ENCODE measurements around the gene SYNDIG1. TPM values are rescaled to one million over a fixed set of nuclear protein-coding genes. Genes with fewer than 3 reads are reported as not detected.
"Not testable (repeated sequence)": the region's sequence is repeated elsewhere in the genome, so short reads cannot be mapped to it uniquely, and the experiment has no call there.

SYNDIG1 gene
- polyA plus RNA-seq, 4 donors: 0.90 to 2.0 (median 1.9) TPM; not detected in 1

GRCh38 chr20:24506146-24506545, 36.7 kb downstream of the SYNDIG1 start:
- no peak for DNase-seq
- WGBS, 3 donors: 61 to 79% (median 78%) methylated on average over 3 of the region's 3 CpGs
- no peaks in the 10 kb centered on the region for H3K4me1 ChIP-seq (ENCODE audit: control insufficient read depth in 3 of 3, insufficient read depth in 2 of 3, low read depth in 1 of 3, low read length in 2 of 3)
- FAIRE-seq: no peak
- H3K4me3 ChIP-seq (ENCODE audit: low read depth in 1 of 3, low read length in 3 of 3): no peak overlapping the region
- H3K9me3 ChIP-seq (ENCODE audit: control insufficient read depth in 2 of 2, insufficient read depth in 1 of 2, low read depth in 1 of 2, low read length in 1 of 2): no peaks in the 10 kb centered on the region
- no peak overlapping the region for H3K27ac ChIP-seq (ENCODE audit: low read depth in 1 of 3, low read length in 2 of 3)
- no peaks in the 10 kb centered on the region for H3K36me3 ChIP-seq (ENCODE audit: control insufficient read depth in 3 of 3, insufficient read depth in 2 of 3, low read depth in 1 of 3, low read length in 3 of 3)
- no peaks in the 10 kb centered on the region for H3K27me3 ChIP-seq (ENCODE audit: control insufficient read depth in 3 of 3, insufficient read depth in 3 of 3, low read length in 3 of 3)

- H3K36me3 ChIP-seq (ENCODE audit: control insufficient read depth in 3 of 3, insufficient read depth in 2 of 3, low read depth in 1 of 3, low read length in 3 of 3): no peaks in the 10 kb centered on the region
- no peak overlapping the region for H3K27ac ChIP-seq (ENCODE audit: low read depth in 1 of 3, low read length in 2 of 3)
- no peak for FAIRE-seq
- H3K4me1 ChIP-seq (ENCODE audit: control insufficient read depth in 3 of 3, insufficient read depth in 2 of 3, low read depth in 1 of 3, low read length in 2 of 3): no peaks in the 10 kb centered on the region
- DNase-seq: no peak
- H3K27me3 ChIP-seq (ENCODE audit: control insufficient read depth in 3 of 3, insufficient read depth in 3 of 3, low read length in 3 of 3): no peaks in the 10 kb centered on the region
- no peak overlapping the region for H3K4me3 ChIP-seq (ENCODE audit: low read depth in 1 of 3, low read length in 3 of 3)
- H3K9me3 ChIP-seq (ENCODE audit: control insufficient read depth in 2 of 2, insufficient read depth in 1 of 2, low read depth in 1 of 2, low read length in 1 of 2): no peaks in the 10 kb centered on the region
- WGBS, 3 donors: 91 to 92% (median 92%) methylated on average over 5 of the region's 5 CpGs
Observed at GRCh38 chr20:24506696-24507095, 37.3 kb downstream of the SYNDIG1 start.

GRCh38 chr20:24507182-24507853, 37.9 kb downstream of the SYNDIG1 start:
- Histone ChIP-seq H3K36me3 (ENCODE audit: control insufficient read depth in 3 of 3, insufficient read depth in 2 of 3, low read depth in 1 of 3, low read length in 3 of 3) (no peaks in the 10 kb centered on the region), H3K27me3 (ENCODE audit: control insufficient read depth in 3 of 3, insufficient read depth in 3 of 3, low read length in 3 of 3) (no peaks in the 10 kb centered on the region), H3K27ac (ENCODE audit: low read depth in 1 of 3, low read length in 2 of 3) (no peak overlapping the region), H3K9me3 (ENCODE audit: control insufficient read depth in 2 of 2, insufficient read depth in 1 of 2, low read depth in 1 of 2, low read length in 1 of 2) (no peaks in the 10 kb centered on the region), H3K4me3 (ENCODE audit: low read depth in 1 of 3, low read length in 3 of 3) (no peak overlapping the region), H3K4me1 (ENCODE audit: control insufficient read depth in 3 of 3, insufficient read depth in 2 of 3, low read depth in 1 of 3, low read length in 2 of 3) (no peaks in the 10 kb centered on the region)
- peak in 1 of 2 donors; percentile 54 for DNase-seq
- FAIRE-seq: no peak
- 31 to 49% (median 42%) methylated on average over 11 of the region's 11 CpGs for WGBS, 3 donors

- H3K27ac ChIP-seq (ENCODE audit: low read depth in 1 of 3, low read length in 2 of 3); H3K27me3 ChIP-seq (ENCODE audit: control insufficient read depth in 3 of 3, insufficient read depth in 3 of 3, low read length in 3 of 3); FAIRE-seq; H3K36me3 ChIP-seq (ENCODE audit: control insufficient read depth in 3 of 3, insufficient read depth in 2 of 3, low read depth in 1 of 3, low read length in 3 of 3); H3K4me3 ChIP-seq (ENCODE audit: low read depth in 1 of 3, low read length in 3 of 3); H3K9me3 ChIP-seq (ENCODE audit: control insufficient read depth in 2 of 2, insufficient read depth in 1 of 2, low read depth in 1 of 2, low read length in 1 of 2); H3K4me1 ChIP-seq (ENCODE audit: control insufficient read depth in 3 of 3, insufficient read depth in 2 of 3, low read depth in 1 of 3, low read length in 2 of 3): not testable (repeated sequence)
- DNase-seq: peak in 1 of 2 donors; percentile 39
- 18 to 61% (median 25%) methylated on average over 11 of the region's 11 CpGs for WGBS, 3 donors
Observed at GRCh38 chr20:24512441-24512840, 43.0 kb downstream of the SYNDIG1 start.

- DNase-seq: no peak
- Histone ChIP-seq H3K4me1 (ENCODE audit: control insufficient read depth in 3 of 3, insufficient read depth in 2 of 3, low read depth in 1 of 3, low read length in 2 of 3) (no peaks in the 10 kb centered on the region), H3K27me3 (ENCODE audit: control insufficient read depth in 3 of 3, insufficient read depth in 3 of 3, low read length in 3 of 3) (no peaks in the 10 kb centered on the region), H3K9me3 (ENCODE audit: control insufficient read depth in 2 of 2, insufficient read depth in 1 of 2, low read depth in 1 of 2, low read length in 1 of 2) (no peaks in the 10 kb centered on the region), H3K36me3 (ENCODE audit: control insufficient read depth in 3 of 3, insufficient read depth in 2 of 3, low read depth in 1 of 3, low read length in 3 of 3) (no peaks in the 10 kb centered on the region), H3K4me3 (ENCODE audit: low read depth in 1 of 3, low read length in 3 of 3) (no peak overlapping the region), H3K27ac (ENCODE audit: low read depth in 1 of 3, low read length in 2 of 3) (no peak overlapping the region)
- WGBS, 3 donors: 51 to 73% (median 62%) methylated on average over 6 of the region's 6 CpGs
- no peak for FAIRE-seq
Observed at GRCh38 chr20:24518515-24518914, 49.1 kb downstream of the SYNDIG1 start.

- no peaks in the 10 kb centered on the region for H3K4me1 ChIP-seq (ENCODE audit: control insufficient read depth in 3 of 3, insufficient read depth in 2 of 3, low read depth in 1 of 3, low read length in 2 of 3)
- no peaks in the 10 kb centered on the region for H3K9me3 ChIP-seq (ENCODE audit: control insufficient read depth in 2 of 2, insufficient read depth in 1 of 2, low read depth in 1 of 2, low read length in 1 of 2)
- no peaks in the 10 kb centered on the region for H3K36me3 ChIP-seq (ENCODE audit: control insufficient read depth in 3 of 3, insufficient read depth in 2 of 3, low read depth in 1 of 3, low read length in 3 of 3)
- H3K4me3 ChIP-seq (ENCODE audit: low read depth in 1 of 3, low read length in 3 of 3): no peak overlapping the region
- FAIRE-seq: no peak
- DNase-seq: no peak
- WGBS, 3 donors: 83 to 89% (median 88%) methylated on average over 6 of the region's 6 CpGs
- no peaks in the 10 kb centered on the region for H3K27me3 ChIP-seq (ENCODE audit: control insufficient read depth in 3 of 3, insufficient read depth in 3 of 3, low read length in 3 of 3)
- no peak overlapping the region for H3K27ac ChIP-seq (ENCODE audit: low read depth in 1 of 3, low read length in 2 of 3)
Observed at GRCh38 chr20:24519476-24519875, 50.0 kb downstream of the SYNDIG1 start.

- Histone ChIP-seq H3K27ac (ENCODE audit: low read depth in 1 of 3, low read length in 2 of 3) (no peak overlapping the region), H3K4me3 (ENCODE audit: low read depth in 1 of 3, low read length in 3 of 3) (no peak overlapping the region), H3K27me3 (ENCODE audit: control insufficient read depth in 3 of 3, insufficient read depth in 3 of 3, low read length in 3 of 3) (no peaks in the 10 kb centered on the region), H3K9me3 (ENCODE audit: control insufficient read depth in 2 of 2, insufficient read depth in 1 of 2, low read depth in 1 of 2, low read length in 1 of 2) (no peaks in the 10 kb centered on the region), H3K4me1 (ENCODE audit: control insufficient read depth in 3 of 3, insufficient read depth in 2 of 3, low read depth in 1 of 3, low read length in 2 of 3) (no peaks in the 10 kb centered on the region), H3K36me3 (ENCODE audit: control insufficient read depth in 3 of 3, insufficient read depth in 2 of 3, low read depth in 1 of 3, low read length in 3 of 3) (no peaks in the 10 kb centered on the region)
- no peak for FAIRE-seq
- no peak for DNase-seq
- WGBS, 3 donors: 85 to 90% (median 89%) methylated on average over 3 of the region's 3 CpGs
Observed at GRCh38 chr20:24521032-24521431, 51.6 kb downstream of the SYNDIG1 start.

- no peaks in the 10 kb centered on the region for H3K27me3 ChIP-seq (ENCODE audit: control insufficient read depth in 3 of 3, insufficient read depth in 3 of 3, low read length in 3 of 3)
- no peaks in the 10 kb centered on the region for H3K9me3 ChIP-seq (ENCODE audit: control insufficient read depth in 2 of 2, insufficient read depth in 1 of 2, low read depth in 1 of 2, low read length in 1 of 2)
- H3K4me3 ChIP-seq (ENCODE audit: low read depth in 1 of 3, low read length in 3 of 3): no peak overlapping the region
- WGBS, 3 donors: 70 to 85% (median 75%) methylated on average over 5 of the region's 5 CpGs
- DNase-seq (no peak), FAIRE-seq (no peak)
- H3K4me1 ChIP-seq (ENCODE audit: control insufficient read depth in 3 of 3, insufficient read depth in 2 of 3, low read depth in 1 of 3, low read length in 2 of 3): no peaks in the 10 kb centered on the region
- H3K27ac ChIP-seq (ENCODE audit: low read depth in 1 of 3, low read length in 2 of 3): no peak overlapping the region
- H3K36me3 ChIP-seq (ENCODE audit: control insufficient read depth in 3 of 3, insufficient read depth in 2 of 3, low read depth in 1 of 3, low read length in 3 of 3): no peaks in the 10 kb centered on the region
Observed at GRCh38 chr20:24522452-24523330, 53.3 kb downstream of the SYNDIG1 start.

Measured in small intestine (tissue), 7 donors.